ENCODE data around the gene KRT7.
A peak's percentile ranks its signal among the peaks of the same experiment; 100 is the strongest.
"Not testable (repeated sequence)": the region's sequence is repeated elsewhere in the genome, so short reads cannot be mapped to it uniquely, and the experiment has no call there.

Gene KRT7

GRCh38 chr12:52279422-52280318 is 46.6 kb downstream of the KRT7 start:
- no peak for ATAC-seq
- DNase-seq: no peak

- no peak for ATAC-seq
- DNase-seq: no peak
Observed at GRCh38 chr12:52280319-52280795, 47.3 kb downstream of the KRT7 start.

GRCh38 chr12:52280796-52281560 is 47.9 kb downstream of the KRT7 start:
- DNase-seq (no peak), ATAC-seq (no peak)

- no peak for DNase-seq
- ATAC-seq: no peak
Observed at GRCh38 chr12:52284562-52285171, 51.6 kb downstream of the KRT7 start.

- no peak for ATAC-seq
- DNase-seq: no peak
Observed at GRCh38 chr12:52285172-52285745, 52.2 kb downstream of the KRT7 start.

GRCh38 chr12:52285851-52286530 is 52.9 kb downstream of the KRT7 start:
- DNase-seq: no peak
- ATAC-seq: no peak

GRCh38 chr12:52286857-52287785 is 54.1 kb downstream of the KRT7 start:
- ATAC-seq, DNase-seq: not testable (repeated sequence)

GRCh38 chr12:52287816-52288805 is 55.1 kb downstream of the KRT7 start:
- not testable (repeated sequence) for DNase-seq
- ATAC-seq: peak; percentile 55

- not testable (repeated sequence) for DNase-seq, ATAC-seq
Observed at GRCh38 chr12:52290483-52291134, 57.6 kb downstream of the KRT7 start.

- DNase-seq (no peak), ATAC-seq (no peak)
Observed at GRCh38 chr12:52291267-52291935, 58.4 kb downstream of the KRT7 start, which contains the start of gene KRT81. TSS of gene KRT81 (minus strand) at chr12:52291534. CDS start at chr12:52291465, 69 bp downstream.

- ATAC-seq: no peak
- DNase-seq: no peak
Observed at GRCh38 chr12:52293926-52294325, 60.9 kb downstream of the KRT7 start.

GRCh38 chr12:52294803-52295202 is 61.8 kb downstream of the KRT7 start:
- DNase-seq (no peak), ATAC-seq (no peak)

- DNase-seq: no peak
- ATAC-seq: no peak
Observed at GRCh38 chr12:52295663-52296062, 62.6 kb downstream of the KRT7 start.

GRCh38 chr12:52296572-52297215 is 63.7 kb downstream of the KRT7 start:
- no peak for DNase-seq
- no peak for ATAC-seq
